ENCODE data around the gene TTLL10. TPM values are rescaled to one million over a fixed set of nuclear protein-coding genes. Genes with fewer than 3 reads are reported as not detected.

Gene TTLL10
- total and polyA plus RNA-seq, 2 experiments from 2014 or later, result 0.45 TPM; not detected in 1

DNA sequence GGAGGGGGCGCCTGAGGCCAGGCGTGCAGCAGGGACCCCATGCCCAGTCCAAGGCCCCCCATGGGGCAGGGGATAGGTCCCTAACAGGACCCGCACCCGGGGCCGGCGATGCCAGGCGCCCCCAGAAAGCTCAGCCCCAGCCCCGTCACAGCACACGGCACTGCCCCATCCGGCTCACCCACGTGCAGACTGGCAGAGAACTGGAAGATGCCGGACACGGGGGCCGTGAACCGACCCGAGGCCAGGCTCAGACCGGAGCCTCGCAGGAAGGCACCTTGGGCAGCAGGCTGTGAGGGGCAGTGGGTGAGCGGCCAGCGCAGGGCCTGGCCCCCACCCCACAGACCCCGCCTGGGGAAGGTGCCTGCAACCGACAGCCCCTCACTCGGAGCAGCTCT is 69.6 kb downstream of the TTLL10 start (continued):
- TF ChIP-seq, protein P1, sequence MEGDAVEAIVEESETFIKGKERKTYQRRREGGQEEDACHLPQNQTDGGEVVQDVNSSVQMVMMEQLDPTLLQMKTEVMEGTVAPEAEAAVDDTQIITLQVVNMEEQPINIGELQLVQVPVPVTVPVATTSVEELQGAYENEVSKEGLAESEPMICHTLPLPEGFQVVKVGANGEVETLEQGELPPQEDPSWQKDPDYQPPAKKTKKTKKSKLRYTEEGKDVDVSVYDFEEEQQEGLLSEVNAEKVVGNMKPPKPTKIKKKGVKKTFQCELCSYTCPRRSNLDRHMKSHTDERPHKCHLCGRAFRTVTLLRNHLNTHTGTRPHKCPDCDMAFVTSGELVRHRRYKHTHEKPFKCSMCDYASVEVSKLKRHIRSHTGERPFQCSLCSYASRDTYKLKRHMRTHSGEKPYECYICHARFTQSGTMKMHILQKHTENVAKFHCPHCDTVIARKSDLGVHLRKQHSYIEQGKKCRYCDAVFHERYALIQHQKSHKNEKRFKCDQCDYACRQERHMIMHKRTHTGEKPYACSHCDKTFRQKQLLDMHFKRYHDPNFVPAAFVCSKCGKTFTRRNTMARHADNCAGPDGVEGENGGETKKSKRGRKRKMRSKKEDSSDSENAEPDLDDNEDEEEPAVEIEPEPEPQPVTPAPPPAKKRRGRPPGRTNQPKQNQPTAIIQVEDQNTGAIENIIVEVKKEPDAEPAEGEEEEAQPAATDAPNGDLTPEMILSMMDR (conservative IDR thresholded peaks at IDR 0.05; ENCODE audit: low read depth in 2 of 2), result no peak
- TF ChIP-seq POLR2AphosphoS5 (IDR thresholded peaks at IDR 0.05; ENCODE audit: low read depth), result no peak
- TF ChIP-seq, protein P2, sequence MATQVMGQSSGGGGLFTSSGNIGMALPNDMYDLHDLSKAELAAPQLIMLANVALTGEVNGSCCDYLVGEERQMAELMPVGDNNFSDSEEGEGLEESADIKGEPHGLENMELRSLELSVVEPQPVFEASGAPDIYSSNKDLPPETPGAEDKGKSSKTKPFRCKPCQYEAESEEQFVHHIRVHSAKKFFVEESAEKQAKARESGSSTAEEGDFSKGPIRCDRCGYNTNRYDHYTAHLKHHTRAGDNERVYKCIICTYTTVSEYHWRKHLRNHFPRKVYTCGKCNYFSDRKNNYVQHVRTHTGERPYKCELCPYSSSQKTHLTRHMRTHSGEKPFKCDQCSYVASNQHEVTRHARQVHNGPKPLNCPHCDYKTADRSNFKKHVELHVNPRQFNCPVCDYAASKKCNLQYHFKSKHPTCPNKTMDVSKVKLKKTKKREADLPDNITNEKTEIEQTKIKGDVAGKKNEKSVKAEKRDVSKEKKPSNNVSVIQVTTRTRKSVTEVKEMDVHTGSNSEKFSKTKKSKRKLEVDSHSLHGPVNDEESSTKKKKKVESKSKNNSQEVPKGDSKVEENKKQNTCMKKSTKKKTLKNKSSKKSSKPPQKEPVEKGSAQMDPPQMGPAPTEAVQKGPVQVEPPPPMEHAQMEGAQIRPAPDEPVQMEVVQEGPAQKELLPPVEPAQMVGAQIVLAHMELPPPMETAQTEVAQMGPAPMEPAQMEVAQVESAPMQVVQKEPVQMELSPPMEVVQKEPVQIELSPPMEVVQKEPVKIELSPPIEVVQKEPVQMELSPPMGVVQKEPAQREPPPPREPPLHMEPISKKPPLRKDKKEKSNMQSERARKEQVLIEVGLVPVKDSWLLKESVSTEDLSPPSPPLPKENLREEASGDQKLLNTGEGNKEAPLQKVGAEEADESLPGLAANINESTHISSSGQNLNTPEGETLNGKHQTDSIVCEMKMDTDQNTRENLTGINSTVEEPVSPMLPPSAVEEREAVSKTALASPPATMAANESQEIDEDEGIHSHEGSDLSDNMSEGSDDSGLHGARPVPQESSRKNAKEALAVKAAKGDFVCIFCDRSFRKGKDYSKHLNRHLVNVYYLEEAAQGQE (IDR thresholded peaks at IDR 0.05; ENCODE audit: unreplicated experiment), result no peak
- TF ChIP-seq, protein P3, sequence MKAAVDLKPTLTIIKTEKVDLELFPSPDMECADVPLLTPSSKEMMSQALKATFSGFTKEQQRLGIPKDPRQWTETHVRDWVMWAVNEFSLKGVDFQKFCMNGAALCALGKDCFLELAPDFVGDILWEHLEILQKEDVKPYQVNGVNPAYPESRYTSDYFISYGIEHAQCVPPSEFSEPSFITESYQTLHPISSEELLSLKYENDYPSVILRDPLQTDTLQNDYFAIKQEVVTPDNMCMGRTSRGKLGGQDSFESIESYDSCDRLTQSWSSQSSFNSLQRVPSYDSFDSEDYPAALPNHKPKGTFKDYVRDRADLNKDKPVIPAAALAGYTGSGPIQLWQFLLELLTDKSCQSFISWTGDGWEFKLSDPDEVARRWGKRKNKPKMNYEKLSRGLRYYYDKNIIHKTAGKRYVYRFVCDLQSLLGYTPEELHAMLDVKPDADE (IDR thresholded peaks at IDR 0.05), result no peak

DNA sequence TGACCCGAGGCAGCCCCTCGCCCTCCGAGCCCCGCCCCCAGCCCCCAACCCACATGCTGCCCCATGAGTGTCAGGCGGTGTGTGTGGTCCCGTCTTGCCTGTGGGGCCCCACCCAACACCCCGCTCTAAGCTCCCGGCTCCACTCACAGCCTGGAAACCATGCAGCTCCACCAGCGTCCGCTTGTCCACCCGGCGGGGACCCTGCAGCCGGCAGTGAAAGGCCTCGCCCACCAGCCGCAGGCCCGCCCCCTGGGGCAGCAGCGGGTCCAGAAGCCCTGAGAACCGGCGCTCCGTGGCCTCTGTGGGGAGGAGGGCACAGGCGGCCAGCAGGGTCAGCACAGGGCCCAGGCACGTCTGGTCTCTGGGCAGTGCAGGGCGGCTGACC is 70.1 kb downstream of the TTLL10 start:
- Histone ChIP-seq H3K36me3 (ENCODE audit: insufficient read depth) (no peaks in the 10 kb centered on the region), H3K27me3 (ENCODE audit: insufficient read depth) (peaks cover 10% of the 10 kb centered on the region; the same call in 1 of the 2 replicates), H3K79me2 (replicated peaks; ENCODE audit: insufficient read depth) (no peaks in the 10 kb centered on the region), H3K4me3 (no peak overlapping the region), H4K20me1 (replicated peaks; ENCODE audit: insufficient read depth) (no peaks in the 10 kb centered on the region), H3K9me2 (ENCODE audit: insufficient read depth) (no peaks in the 10 kb centered on the region), H3F3A (replicated peaks; ENCODE audit: low read depth) (no peaks in the 10 kb centered on the region), H3K4me1 (ENCODE audit: insufficient read depth) (peaks cover 3% of the 10 kb centered on the region; the same call in 1 of the 2 replicates), H3K4me2 (no peak overlapping the region), H3K27ac (ENCODE audit: low read depth) (no peak overlapping the region), H2AFZ (no peak overlapping the region)
- DNase-seq (ENCODE audit: low spot score) (no peak), ATAC-seq (no peak)
- no peaks in the 10 kb centered on the region for H3K9me3 Mint-ChIP-seq
- H3K4me3 Mint-ChIP-seq, result no peak overlapping the region
- H3K4me1 Mint-ChIP-seq, result no peaks in the 10 kb centered on the region
- H3K27ac Mint-ChIP-seq, result no peak overlapping the region
- H3K36me3 Mint-ChIP-seq (ENCODE audit: low read depth), result no peaks in the 10 kb centered on the region
- peaks cover 6% of the 10 kb centered on the region for H3K27me3 Mint-ChIP-seq (ENCODE audit: insufficient read depth, low read depth, poor library complexity)
- no peak for TF ChIP-seq STAT1 (IDR thresholded peaks at IDR 0.05; ENCODE audit: unreplicated experiment)
- TF ChIP-seq, protein P1 (conservative IDR thresholded peaks at IDR 0.05; ENCODE audit: low read depth in 2 of 2), result no peak
- TF ChIP-seq EZH2 (IDR thresholded peaks at IDR 0.05; ENCODE audit: low read depth, unreplicated experiment), result no peak
- no peak for TF ChIP-seq ZNF114 (CRISPR knock-in tag; IDR thresholded peaks at IDR 0.05)
- TF ChIP-seq, protein P3 (IDR thresholded peaks at IDR 0.05), result no peak
- no peak for TF ChIP-seq ZNF331 (CRISPR knock-in tag; IDR thresholded peaks at IDR 0.05; ENCODE audit: low read depth)
- TF ChIP-seq POLR2AphosphoS5 (IDR thresholded peaks at IDR 0.05; ENCODE audit: low read depth), result no peak
- no peak for TF ChIP-seq JUNB (IDR thresholded peaks at IDR 0.05; ENCODE audit: unreplicated experiment)
- no peak for TF ChIP-seq CREB1 (CRISPR knock-in tag; IDR thresholded peaks at IDR 0.05; ENCODE audit: low read depth)
- TF ChIP-seq, protein P2 (IDR thresholded peaks at IDR 0.05; ENCODE audit: unreplicated experiment), result no peak
- TF ChIP-seq EZH2phosphoT487 (IDR thresholded peaks at IDR 0.05; ENCODE audit: unreplicated experiment), result no peak

All from GM23338 (cell line).